ENCODE data around the gene ADH1B. TPM values are rescaled to one million over a fixed set of nuclear protein-coding genes. Genes with fewer than 3 reads are reported as not detected.

ADH1B gene
- total and polyA plus RNA-seq, 2 of the 4 experiments (the other 2 are of a cell fraction), result 0.36 to 0.46 TPM

DNA sequence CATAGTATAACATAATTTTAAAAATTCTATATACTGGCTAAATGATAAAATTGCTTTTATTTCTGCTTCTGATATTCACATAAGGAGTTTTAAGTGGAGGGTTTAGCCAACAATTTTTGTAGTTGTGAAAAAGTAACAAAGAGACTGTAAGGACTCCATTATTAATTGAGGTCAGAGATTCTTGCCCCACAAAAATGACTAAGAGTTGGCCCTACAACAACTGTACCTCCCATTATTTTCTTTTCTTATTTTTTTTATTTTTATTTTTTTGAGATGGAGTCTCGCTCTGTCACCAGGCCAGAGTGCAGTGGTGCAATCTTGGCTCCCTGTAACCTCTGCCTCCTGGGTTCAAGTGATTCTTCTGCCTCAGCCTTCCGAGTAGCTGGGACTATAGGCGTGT is 9.4 kb upstream of the ADH1B start:
- dilution Hi-C loops (cut with HindIII; ENCODE audit: low sequenced_read_pairs, unreplicated experiment) (no loop called here), intact Hi-C loops (cut with micrococcal nuclease) (no loop called here), in situ Hi-C loops (cut with MboI; ENCODE audit: low sequenced_read_pairs) (no loop called here)
- Histone ChIP-seq H3K14ac (replicated peaks; ENCODE audit: low read depth, low read length) (no peak overlapping the region), H2BK15ac (ENCODE audit: low read depth, low read length) (no peak overlapping the region), H4K91ac (ENCODE audit: insufficient read depth, low read depth, low read length) (no peak overlapping the region), H3K23ac (ENCODE audit: low read depth, low read length) (no peak overlapping the region), H3K4me3 (ENCODE audit: insufficient read depth, low read depth, low read length) (no peak overlapping the region), H3K9me1 (ENCODE audit: insufficient read depth, low read length) (no peaks in the 10 kb centered on the region), H4K20me1 (ENCODE audit: insufficient read depth, low read length) (no peaks in the 10 kb centered on the region), H3K18ac (ENCODE audit: low read depth, low read length) (no peak overlapping the region), H3K4ac (ENCODE audit: low read depth, low read length) (no peak overlapping the region), H3K4me2 (ENCODE audit: low read depth, low read length) (no peak overlapping the region), H3K36me3 (ENCODE audit: control insufficient read depth, insufficient read depth, low read length) (no peaks in the 10 kb centered on the region), H3K56ac (ENCODE audit: extremely low read depth, insufficient read depth, low read length) (no peak overlapping the region), H4K5ac (ENCODE audit: low read depth, low read length) (no peak overlapping the region), H2AK9ac (replicated peaks; ENCODE audit: low read depth, low read length, poor library complexity) (no peak overlapping the region), H2AK5ac (ENCODE audit: low read depth, low read length) (no peak overlapping the region), H3K27me3 (ENCODE audit: control insufficient read depth, insufficient read depth, low read length) (no peaks in the 10 kb centered on the region; the same call in 1 of the 2 replicates), H3K79me1 (ENCODE audit: low read depth in 1 of 2, low read length in 2 of 2) (no peaks in the 10 kb centered on the region), H2BK20ac (ENCODE audit: low read depth, low read length) (no peak overlapping the region), H2BK5ac (ENCODE audit: low read depth, low read length, poor library complexity, severe bottlenecking) (no peak overlapping the region), H3K27ac (ENCODE audit: insufficient read depth, low read length) (no peak overlapping the region), H3K9ac (ENCODE audit: low read depth, low read length) (no peak overlapping the region), H3K9me3 (ENCODE audit: control insufficient read depth, insufficient read depth, low read length) (peaks cover 8% of the 10 kb centered on the region; the same call in 1 of the 2 replicates), H2BK120ac (ENCODE audit: low read depth, low read length) (no peak overlapping the region), H3K4me1 (ENCODE audit: control insufficient read depth, insufficient read depth, low read length) (no peaks in the 10 kb centered on the region), H4K8ac (ENCODE audit: low read depth in 2 of 2, low read length in 2 of 2) (no peak overlapping the region), H2AFZ (replicated peaks; ENCODE audit: low read length, poor library complexity) (no peak overlapping the region)
- BruUV-seq (replicated peaks), result no TSS peak
- no peak for TF ChIP-seq SMC3 (IDR thresholded peaks at IDR 0.05; ENCODE audit: low read depth, low read length)
- TF ChIP-seq POLR2A (IDR thresholded peaks at IDR 0.05; ENCODE audit: low read depth, low read length), result no peak
- TF ChIP-seq, protein P1, sequence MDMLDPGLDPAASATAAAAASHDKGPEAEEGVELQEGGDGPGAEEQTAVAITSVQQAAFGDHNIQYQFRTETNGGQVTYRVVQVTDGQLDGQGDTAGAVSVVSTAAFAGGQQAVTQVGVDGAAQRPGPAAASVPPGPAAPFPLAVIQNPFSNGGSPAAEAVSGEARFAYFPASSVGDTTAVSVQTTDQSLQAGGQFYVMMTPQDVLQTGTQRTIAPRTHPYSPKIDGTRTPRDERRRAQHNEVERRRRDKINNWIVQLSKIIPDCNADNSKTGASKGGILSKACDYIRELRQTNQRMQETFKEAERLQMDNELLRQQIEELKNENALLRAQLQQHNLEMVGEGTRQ (IDR thresholded peaks at IDR 0.05; ENCODE audit: low read depth, low read length), result no peak
- no peak for TF ChIP-seq CHD1 (IDR thresholded peaks at IDR 0.05; ENCODE audit: low read depth, low read length)
- TF ChIP-seq RAD21 (IDR thresholded peaks at IDR 0.05; ENCODE audit: low read length), result no peak
- no peak for TF ChIP-seq MAZ (IDR thresholded peaks at IDR 0.05; ENCODE audit: borderline replicate concordance, low read depth, low read length)
- TF ChIP-seq RFX5 (IDR thresholded peaks at IDR 0.05; ENCODE audit: low read depth, low read length), result no peak
- TF ChIP-seq CEBPB (IDR thresholded peaks at IDR 0.05; ENCODE audit: low read depth, low read length), result no peak
- TF ChIP-seq RCOR1 (IDR thresholded peaks at IDR 0.05; ENCODE audit: insufficient replicate concordance, low read length), result no peak
- TF ChIP-seq, protein P2, sequence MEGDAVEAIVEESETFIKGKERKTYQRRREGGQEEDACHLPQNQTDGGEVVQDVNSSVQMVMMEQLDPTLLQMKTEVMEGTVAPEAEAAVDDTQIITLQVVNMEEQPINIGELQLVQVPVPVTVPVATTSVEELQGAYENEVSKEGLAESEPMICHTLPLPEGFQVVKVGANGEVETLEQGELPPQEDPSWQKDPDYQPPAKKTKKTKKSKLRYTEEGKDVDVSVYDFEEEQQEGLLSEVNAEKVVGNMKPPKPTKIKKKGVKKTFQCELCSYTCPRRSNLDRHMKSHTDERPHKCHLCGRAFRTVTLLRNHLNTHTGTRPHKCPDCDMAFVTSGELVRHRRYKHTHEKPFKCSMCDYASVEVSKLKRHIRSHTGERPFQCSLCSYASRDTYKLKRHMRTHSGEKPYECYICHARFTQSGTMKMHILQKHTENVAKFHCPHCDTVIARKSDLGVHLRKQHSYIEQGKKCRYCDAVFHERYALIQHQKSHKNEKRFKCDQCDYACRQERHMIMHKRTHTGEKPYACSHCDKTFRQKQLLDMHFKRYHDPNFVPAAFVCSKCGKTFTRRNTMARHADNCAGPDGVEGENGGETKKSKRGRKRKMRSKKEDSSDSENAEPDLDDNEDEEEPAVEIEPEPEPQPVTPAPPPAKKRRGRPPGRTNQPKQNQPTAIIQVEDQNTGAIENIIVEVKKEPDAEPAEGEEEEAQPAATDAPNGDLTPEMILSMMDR (conservative IDR thresholded peaks at IDR 0.05; ENCODE audit: low read depth, low read length), result no peak
- no peak for TF ChIP-seq FOS (IDR thresholded peaks at IDR 0.05; ENCODE audit: low read depth, low read length)
- no peak for TF ChIP-seq MXI1 (IDR thresholded peaks at IDR 0.05; ENCODE audit: borderline replicate concordance, low read depth, low read length)
- TF ChIP-seq BHLHE40 (IDR thresholded peaks at IDR 0.05; ENCODE audit: low read depth, low read length), result no peak
- TF ChIP-seq MAFK (IDR thresholded peaks at IDR 0.05; ENCODE audit: low read depth, low read length), result no peak
- POLR2A ChIA-PET (ENCODE audit: unreplicated experiment), result no interaction called here
- DNase-seq, result no peak
- no CpG with 5 or more reads among the region's 3 CpGs for WGBS, 2 experiments (ENCODE audit: extremely low coverage in 2 of 2, insufficient read length in 1 of 2)
- ATAC-seq (ENCODE audit: low read depth), result no peak
- CTCF ChIA-PET, result no interaction called here
